ENCODE measurements around the gene PAX5.

- no peak for TF ChIP-seq POLR2A (IDR thresholded peaks at IDR 0.05)
- no peak for TF ChIP-seq CTCF (IDR thresholded peaks at IDR 0.05)
These were observed 156.8 kb downstream of the PAX5 start for GRCh38 chr9:36877239-36877638.

Data from ovary (tissue), 3 donors.